Mucosa of rectum (tissue), 2 donors: ENCODE data around the gene VDAC1.
A peak's percentile ranks its signal among the peaks of the same experiment; 100 is the strongest.
"Not testable (repeated sequence)": the region's sequence is repeated elsewhere in the genome, so short reads cannot be mapped to it uniquely, and the experiment has no call there.

Experiments used
- H3K27ac ChIP-seq, 2 donors: one replicate each; pipeline ENCODE4 v1.7.0; 2013; ENCODE audit warnings: inconsistent platforms in 2 of 2, low read depth in 2 of 2, low read length in 2 of 2
- H3K27me3 ChIP-seq, 2 donors: one replicate each; pipeline ENCODE4 v1.7.0; 2013; ENCODE audit warnings: low read length in 2 of 2; ENCODE audit not compliant: control insufficient read depth in 2 of 2, insufficient read depth in 2 of 2
- H3K36me3 ChIP-seq, 2 donors: one replicate each; pipeline ENCODE4 v1.7.0; 2013; ENCODE audit warnings: low read length in 2 of 2; ENCODE audit not compliant: control insufficient read depth in 2 of 2, insufficient read depth in 2 of 2
- H3K4me1 ChIP-seq, 2 donors: one replicate each; pipeline ENCODE4 v1.7.0; 2013; ENCODE audit warnings: low read length in 2 of 2, mild to moderate bottlenecking in 1 of 2; ENCODE audit not compliant: control insufficient read depth in 2 of 2, insufficient read depth in 2 of 2
- H3K4me3 ChIP-seq, 2 donors: one replicate each; pipeline ENCODE4 v1.7.0; 2013; ENCODE audit warnings: low read length in 2 of 2
- H3K9ac ChIP-seq, 2 donors: one replicate each; pipeline ENCODE4 v1.7.0; 2013; ENCODE audit warnings: low read length in 2 of 2, low read depth in 1 of 2, mild to moderate bottlenecking in 1 of 2
- H3K9me3 ChIP-seq, 2 donors: one replicate each; pipeline ENCODE4 v1.7.0; 2013; ENCODE audit warnings: low read length in 2 of 2; ENCODE audit not compliant: control insufficient read depth in 2 of 2
- donor health status: healthy.
- donor health status: Normal muscosa, but diverticular disease.

VDAC1 gene

DNA sequence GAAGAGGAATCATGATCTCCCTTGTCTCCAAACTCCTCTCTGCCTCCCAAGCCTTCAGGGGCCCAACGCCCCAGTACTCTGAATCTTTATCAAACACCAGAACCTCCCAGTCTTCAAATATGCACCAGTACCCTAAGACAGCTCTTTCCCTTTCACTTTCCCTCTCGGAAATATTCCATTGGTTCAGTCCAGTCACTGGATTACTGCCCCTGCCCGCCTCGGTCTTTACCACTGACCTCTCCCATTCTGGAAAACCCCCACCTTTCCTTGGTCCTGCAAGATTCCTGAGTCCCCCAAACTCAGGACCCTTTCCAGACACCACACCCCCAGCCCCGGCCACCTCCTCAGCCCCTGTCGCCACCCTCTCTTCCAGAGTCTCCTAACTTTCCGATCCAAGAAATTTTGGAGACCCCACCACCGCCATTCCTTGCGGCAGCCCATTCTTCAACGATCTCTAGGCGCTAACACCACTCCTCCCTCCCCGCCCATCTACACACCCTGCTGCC, 37.0 kb downstream of the VDAC1 start:
- Histone ChIP-seq H3K4me1 (peaks cover 6 to 9% of the 10 kb centered on the region in 2 donors), H3K9ac (peak overlapping the region; percentile 86 to 89), H3K36me3 (peaks cover 1 to 6% of the 10 kb centered on the region in 2 donors), H3K27ac (peak overlapping the region; percentile 84), H3K9me3 (no peaks in the 10 kb centered on the region), H3K4me3 (peak overlapping the region; percentile 98 to 99), H3K27me3 (no peaks in the 10 kb centered on the region)

DNA sequence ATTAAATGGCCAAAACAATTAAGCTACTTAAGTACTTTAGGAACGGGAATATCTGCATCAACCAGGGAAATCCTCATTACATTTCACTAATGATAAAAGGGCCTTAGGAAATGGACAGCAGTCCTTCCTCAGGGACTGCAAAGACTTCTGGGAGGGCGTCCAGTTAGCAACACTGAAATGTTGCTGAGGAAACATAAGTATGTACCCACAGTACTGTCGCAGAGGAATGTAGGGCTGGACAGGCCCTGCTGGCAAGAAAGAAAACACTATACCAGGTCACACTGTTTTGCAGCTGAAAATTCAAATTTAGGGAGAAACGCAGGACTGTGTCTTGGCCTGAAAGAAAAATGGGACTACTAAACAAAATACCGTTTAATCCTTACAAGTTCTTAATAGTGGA, 37.7 kb downstream of the VDAC1 start:
- H3K4me3 ChIP-seq: no peak overlapping the region
- peaks cover 6 to 9% of the 10 kb centered on the region in 2 donors for H3K4me1 ChIP-seq
- no peak overlapping the region for H3K27ac ChIP-seq
- H3K27me3 ChIP-seq: no peaks in the 10 kb centered on the region
- peaks cover 0 to 5% of the 10 kb centered on the region in 2 donors for H3K36me3 ChIP-seq
- H3K9me3 ChIP-seq: no peaks in the 10 kb centered on the region
- H3K9ac ChIP-seq: peak overlapping the region in 1 of 2 donors; percentile 89

DNA sequence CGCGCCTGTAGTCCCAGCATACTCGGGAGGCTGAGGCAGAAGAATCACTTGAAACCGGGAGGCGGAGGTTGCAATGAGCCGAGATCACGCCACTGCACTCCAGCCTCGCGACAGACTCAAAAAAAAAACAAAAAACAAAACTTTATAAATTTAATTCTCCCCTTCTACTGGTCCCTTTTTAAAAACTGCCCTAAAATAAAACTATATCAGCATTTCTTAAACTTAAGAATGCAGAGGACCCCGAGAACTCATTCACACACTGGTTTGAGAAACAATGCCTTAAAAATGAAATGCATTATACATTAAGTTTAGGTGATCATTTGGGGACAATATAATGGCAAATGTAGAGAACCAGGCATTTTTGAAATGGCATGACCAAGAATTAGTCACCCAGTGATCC, 38.7 kb downstream of the VDAC1 start:
- Histone ChIP-seq H3K4me1 (peaks cover 6 to 9% of the 10 kb centered on the region in 2 donors), H3K9me3 (no peaks in the 10 kb centered on the region), H3K27ac (no peak overlapping the region), H3K4me3 (no peak overlapping the region), H3K36me3 (no peaks in the 10 kb centered on the region), H3K9ac (no peak overlapping the region), H3K27me3 (no peaks in the 10 kb centered on the region)

DNA sequence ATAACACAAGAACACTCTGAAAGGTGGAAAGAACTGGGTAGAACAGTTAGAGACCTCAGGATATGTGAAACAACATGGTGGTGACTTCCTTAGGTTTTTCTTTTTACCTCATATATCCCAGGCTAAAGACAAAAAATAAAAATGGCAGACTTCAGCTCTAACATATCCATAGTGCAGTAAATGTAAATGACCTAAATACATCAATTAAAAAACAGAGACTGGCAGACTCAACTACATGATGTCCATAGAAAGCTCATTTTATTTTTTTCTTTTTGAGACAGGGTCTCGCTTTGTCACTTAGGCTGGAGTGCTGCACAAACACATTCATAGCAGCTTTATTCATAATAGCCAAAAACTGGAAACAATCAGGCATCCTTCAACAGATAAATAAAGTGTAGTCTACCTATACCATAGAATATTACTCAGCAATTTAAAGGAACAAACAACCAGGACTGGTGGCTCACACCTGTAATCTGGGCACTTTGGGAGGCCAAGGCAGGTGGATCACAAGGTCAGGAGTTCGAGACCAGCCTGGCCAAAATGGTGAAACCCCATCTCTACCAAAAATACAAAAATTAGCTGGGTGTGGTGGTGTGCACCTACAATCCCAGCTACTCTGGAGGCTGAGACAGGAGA, 41.2 kb downstream of the VDAC1 start:
- peaks cover 2 to 5% of the 10 kb centered on the region in 2 donors for H3K4me1 ChIP-seq
- no peaks in the 10 kb centered on the region for H3K27me3 ChIP-seq
- no peak overlapping the region for H3K4me3 ChIP-seq
- H3K36me3 ChIP-seq: peaks cover 0 to 4% of the 10 kb centered on the region in 2 donors
- H3K9me3 ChIP-seq: no peaks in the 10 kb centered on the region
- no peak overlapping the region for H3K9ac ChIP-seq
- H3K27ac ChIP-seq: no peak overlapping the region

DNA sequence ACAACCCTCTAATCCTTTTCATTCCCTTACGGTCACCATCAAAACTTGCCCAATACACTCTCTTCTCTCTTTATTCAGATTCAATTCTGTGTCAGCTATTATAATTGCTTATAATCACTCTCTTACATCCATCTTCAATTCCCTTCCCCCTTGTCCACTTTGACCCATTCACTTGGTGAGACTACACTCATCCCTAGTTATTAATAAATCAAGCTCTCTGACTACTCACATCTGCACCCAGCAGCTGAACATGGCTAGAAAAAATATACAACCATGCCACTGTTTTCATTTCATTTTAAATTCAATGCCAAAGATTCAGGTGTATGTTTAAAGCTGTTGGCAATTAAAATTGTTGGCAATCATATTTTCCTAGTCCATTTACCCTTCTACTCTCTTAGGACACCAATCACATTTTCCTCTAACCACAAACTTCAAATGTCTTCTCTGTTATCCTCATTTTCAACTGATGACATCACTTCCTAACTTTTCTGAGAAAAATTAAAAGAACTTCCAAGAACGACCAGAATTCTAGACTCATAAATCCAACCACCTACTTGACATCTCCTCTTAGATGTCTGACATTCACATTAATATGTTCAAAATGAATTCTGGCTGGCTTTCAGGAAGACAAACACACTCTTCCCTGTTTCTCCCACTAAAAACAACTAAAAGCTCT, 41.8 kb downstream of the VDAC1 start:
- Histone ChIP-seq H3K9ac (no peak overlapping the region), H3K4me1 (peaks cover 2 to 4% of the 10 kb centered on the region in 2 donors), H3K27ac (no peak overlapping the region), H3K36me3 (peaks cover 0 to 6% of the 10 kb centered on the region in 2 donors), H3K9me3 (no peaks in the 10 kb centered on the region), H3K27me3 (no peaks in the 10 kb centered on the region), H3K4me3 (no peak overlapping the region)

DNA sequence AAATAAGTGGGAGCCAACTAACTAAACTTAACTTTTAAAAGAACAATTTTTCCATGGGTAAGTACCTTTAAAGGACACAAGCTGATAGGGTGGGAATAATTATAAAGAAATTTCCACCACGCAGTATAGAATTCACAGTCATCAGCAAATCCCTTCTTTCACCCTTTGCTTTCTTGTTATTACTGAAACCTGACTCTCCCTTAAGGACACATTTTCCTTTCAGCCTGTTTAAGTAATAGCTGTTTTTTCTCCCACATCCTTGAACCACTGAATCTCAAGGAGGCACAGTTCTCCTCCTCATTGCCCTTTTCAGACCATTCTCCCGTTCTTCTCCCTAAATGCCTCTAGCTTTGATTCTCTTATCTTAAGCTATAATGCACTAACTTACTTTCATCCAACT, 42.6 kb downstream of the VDAC1 start:
- Histone ChIP-seq H3K4me3 (no peak overlapping the region), H3K9ac (no peak overlapping the region), H3K9me3 (no peaks in the 10 kb centered on the region), H3K27ac (no peak overlapping the region), H3K27me3 (no peaks in the 10 kb centered on the region), H3K36me3 (peaks cover 0 to 11% of the 10 kb centered on the region in 2 donors), H3K4me1 (peaks cover 0 to under 1% of the 10 kb centered on the region in 2 donors)

DNA sequence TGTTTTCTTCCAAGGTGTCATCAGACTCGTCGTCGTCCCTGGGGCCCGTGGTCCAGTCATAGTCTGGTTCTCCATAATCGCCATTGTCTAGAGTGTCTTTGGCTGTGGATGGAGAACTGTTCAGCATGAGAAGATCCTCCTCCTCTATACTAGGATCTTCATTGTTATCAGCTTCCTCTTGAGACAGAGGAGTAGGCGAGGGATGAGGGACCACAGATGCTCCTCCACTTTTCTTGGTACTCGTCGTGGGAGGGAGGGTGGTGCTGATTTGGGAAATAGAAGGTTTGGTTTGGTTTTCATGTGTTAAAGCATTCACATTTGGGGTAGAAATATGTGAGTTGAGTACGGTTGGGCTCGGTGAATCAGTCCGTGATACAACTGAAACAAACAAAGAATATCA, 45.1 kb downstream of the VDAC1 start:
- H3K4me3 ChIP-seq: no peak overlapping the region

DNA sequence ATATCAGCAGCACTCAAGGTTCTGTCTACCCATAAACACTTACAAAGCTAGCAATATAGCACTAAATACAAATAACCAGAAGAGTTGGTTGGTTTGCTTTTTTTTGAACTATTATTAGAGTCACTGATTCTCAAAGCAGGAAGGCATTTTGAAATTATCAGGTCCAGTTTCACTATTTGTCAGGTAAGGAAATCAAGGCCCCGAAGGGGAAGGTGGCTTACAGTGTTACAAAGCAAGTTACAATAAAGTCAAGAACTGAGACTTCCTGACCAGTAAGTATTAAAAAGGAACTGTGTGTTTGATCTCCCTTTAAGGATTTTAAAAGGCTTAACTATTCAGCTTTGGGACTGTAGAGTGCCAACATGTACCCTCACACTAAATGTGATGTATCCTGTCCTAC, 47.2 kb downstream of the VDAC1 start:
- no peak overlapping the region for H3K27ac ChIP-seq
- peaks cover 0 to 6% of the 10 kb centered on the region in 2 donors for H3K4me1 ChIP-seq
- H3K36me3 ChIP-seq: peaks cover 5 to 23% of the 10 kb centered on the region in 2 donors
- no peak overlapping the region for H3K4me3 ChIP-seq
- no peaks in the 10 kb centered on the region for H3K27me3 ChIP-seq
- H3K9me3 ChIP-seq: no peaks in the 10 kb centered on the region
- H3K9ac ChIP-seq: no peak overlapping the region

More for the DNA sequence above, 45.1 kb downstream of the VDAC1 start:
- Histone ChIP-seq H3K27me3 (no peaks in the 10 kb centered on the region), H3K36me3 (peaks cover 5 to 19% of the 10 kb centered on the region in 2 donors), H3K9me3 (no peaks in the 10 kb centered on the region), H3K9ac (no peak overlapping the region), H3K27ac (no peak overlapping the region), H3K4me1 (peaks cover 0 to 3% of the 10 kb centered on the region in 2 donors)

DNA sequence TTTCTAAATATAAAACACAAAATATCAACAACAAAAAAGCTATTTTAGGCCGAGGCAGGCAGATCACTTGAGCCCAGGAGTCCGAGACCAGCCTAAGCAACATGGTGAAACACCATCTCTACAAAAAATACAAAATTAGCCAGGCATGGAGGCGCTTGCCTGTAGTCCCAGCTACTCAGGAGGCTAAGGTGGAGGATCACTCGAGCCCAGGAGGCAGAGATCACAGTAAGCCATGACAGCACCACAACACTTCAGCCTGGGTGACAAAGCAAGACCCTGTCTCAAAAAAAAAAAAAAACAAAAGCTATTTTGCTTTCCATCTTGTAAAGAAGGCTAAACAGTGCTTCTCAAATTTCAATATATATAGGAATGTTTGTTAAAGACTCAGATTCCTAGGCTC, 47.7 kb downstream of the VDAC1 start:
- Histone ChIP-seq H3K9ac (no peak overlapping the region), H3K4me3 (no peak overlapping the region), H3K4me1 (peaks cover 0 to 6% of the 10 kb centered on the region in 2 donors), H3K27me3 (no peaks in the 10 kb centered on the region), H3K27ac (no peak overlapping the region), H3K9me3 (no peaks in the 10 kb centered on the region), H3K36me3 (peaks cover 5 to 23% of the 10 kb centered on the region in 2 donors)

DNA sequence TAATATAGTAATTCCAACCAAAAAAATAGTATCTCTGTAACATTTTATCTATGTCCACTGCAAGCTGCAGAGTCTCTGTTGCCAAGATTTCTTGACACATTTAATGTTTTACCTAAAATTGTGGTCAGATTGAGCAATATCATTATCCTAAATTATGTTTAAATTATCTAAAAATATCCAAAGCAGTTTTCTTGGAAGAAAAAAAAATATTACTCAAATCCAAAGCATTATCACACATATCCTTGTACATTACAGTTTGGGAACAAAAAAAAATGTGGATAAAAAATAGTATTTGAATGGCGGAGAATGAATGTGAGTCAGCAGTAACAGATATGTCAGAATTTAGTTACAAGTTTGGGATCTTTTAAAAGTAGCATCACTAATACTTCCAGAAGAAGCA, 48.6 kb downstream of the VDAC1 start:
- H3K9ac ChIP-seq, H3K4me3 ChIP-seq, H3K4me1 ChIP-seq, H3K27me3 ChIP-seq, H3K9me3 ChIP-seq, H3K27ac ChIP-seq: not testable (repeated sequence)
- H3K36me3 ChIP-seq: peaks cover 5 to 23% of the 10 kb centered on the region in 2 donors
